A172 (cell line): ENCODE measurements around the gene CDCA4. TPM values are rescaled to one million over a fixed set of nuclear protein-coding genes. Genes with fewer than 3 reads are reported as not detected.

Experiments
- DNase-seq: peaks from one replicate; pipeline ENCODE4 v3.0.0-alpha.2; 2015; ENCODE audit warnings: low spot score
- total RNA-seq: library from RNA; depleted of rRNA; stranded (reverse); fragments of >200 nt; shearing (Covaris generic); gene quantifications from 2 replicates; pipeline ENCODE4 v1.2.3, GENCODE V29; 2014

Gene CDCA4
- total RNA-seq, 1 experiment from 2014 or later: 40.4 TPM

GRCh38 chr14:104975481-104976197 is 45.2 kb downstream of the CDCA4 start:
- DNase-seq: no peak

GRCh38 chr14:104974665-104975390 is 46.1 kb downstream of the CDCA4 start:
- no peak for DNase-seq

- peak; percentile 51 for DNase-seq
Measured at GRCh38 chr14:104974146-104974541, 46.7 kb downstream of the CDCA4 start.

- peak; percentile 95 for DNase-seq
Measured at GRCh38 chr14:104973385-104974145, 47.3 kb downstream of the CDCA4 start.

- DNase-seq: no peak
Measured at GRCh38 chr14:104973135-104973384, 47.8 kb downstream of the CDCA4 start.

- peak; percentile 83 for DNase-seq
Measured at GRCh38 chr14:104972301-104973134, 48.4 kb downstream of the CDCA4 start.

GRCh38 chr14:104971447-104972240 is 49.2 kb downstream of the CDCA4 start:
- DNase-seq: no peak

GRCh38 chr14:104970231-104971068 is 50.4 kb downstream of the CDCA4 start:
- DNase-seq: peak; percentile 93

- no peak for DNase-seq
Measured at GRCh38 chr14:104969741-104970230, 51.1 kb downstream of the CDCA4 start.

- DNase-seq: peak; percentile 36
Measured at GRCh38 chr14:104968541-104969401, 52.1 kb downstream of the CDCA4 start.

- peak; percentile 60 for DNase-seq
Measured at GRCh38 chr14:104968153-104968527, 52.7 kb downstream of the CDCA4 start.

- peak; percentile 17 for DNase-seq
Measured at GRCh38 chr14:104967386-104968152, 53.3 kb downstream of the CDCA4 start.

GRCh38 chr14:104966981-104967385 is 53.9 kb downstream of the CDCA4 start:
- DNase-seq: no peak

- DNase-seq: no peak
Measured at GRCh38 chr14:104966261-104966865, 54.5 kb downstream of the CDCA4 start.

- no peak for DNase-seq
Measured at GRCh38 chr14:104965561-104966231, 55.2 kb downstream of the CDCA4 start.

GRCh38 chr14:104964546-104964945 is 56.3 kb downstream of the CDCA4 start:
- no peak for DNase-seq
